ENCODE results near the gene SLCO1A2. TPM values are rescaled to one million over a fixed set of nuclear protein-coding genes. Genes with fewer than 3 reads are reported as not detected.
"Not testable (repeated sequence)": the region's sequence is repeated elsewhere in the genome, so short reads cannot be mapped to it uniquely, and the experiment has no call there.

The SLCO1A2 gene
- under 1 TPM in 3 of 7 donors, not detected in 4; 0.20 to 0.35 (median 0.33) TPM for total RNA-seq
- under 1 TPM in 1 of 2 donors, not detected in 1; 0.11 TPM for polyA plus RNA-seq
- long read RNA-seq, donor 1 = 0 reads
- long read RNA-seq, donor 2 = 0 reads
- long read RNA-seq, donor 3 = 0 reads

GRCh38 chr12:21334771-21335325, at the start of gene SLCO1A2:
Gene SLCO1A2 (minus strand): TSS chr12:21334917. CDS start chr12:21334647, 270 bp downstream.
- WGBS, 3 donors = 10 to 38% (median 11%) methylated on average over 3 of the region's 3 CpGs
- Histone ChIP-seq H3K36me3 (no peaks in the 10 kb centered on the region), H3K4me1 (ENCODE audit: insufficient read depth) (no peaks in the 10 kb centered on the region), H3K27me3 (no peaks in the 10 kb centered on the region), H3K4me3 (no peak within 1 kb of the TSS), H3K27ac (no peak within 1 kb of the TSS), H3K9me3 (no peaks in the 10 kb centered on the region)
- intact Hi-C loops (cut with DNase I) = no loop called here
- no peak for TF ChIP-seq CTCF (IDR thresholded peaks at IDR 0.05)
- TF ChIP-seq EP300 (IDR thresholded peaks at IDR 0.05) = no peak
- no peak for TF ChIP-seq POLR2A (IDR thresholded peaks at IDR 0.05)
- no peak for DNase-seq

GRCh38 chr12:21384261-21384660, 49.5 kb upstream of the SLCO1A2 start:
- H3K27me3 ChIP-seq = no peaks in the 10 kb centered on the region
- DNase-seq = no peak
- no peaks in the 10 kb centered on the region for H3K36me3 ChIP-seq
- H3K4me1 ChIP-seq (ENCODE audit: insufficient read depth) = no peaks in the 10 kb centered on the region
- no peak for TF ChIP-seq CTCF (IDR thresholded peaks at IDR 0.05)
- no peak for TF ChIP-seq POLR2A (IDR thresholded peaks at IDR 0.05)
- no peak for TF ChIP-seq EP300 (IDR thresholded peaks at IDR 0.05)
- intact Hi-C loops (cut with DNase I) = no loop called here
- 81 to 87% (median 82%) methylated on average over 2 of the region's 2 CpGs for WGBS, 3 donors
- no peak overlapping the region for H3K4me3 ChIP-seq
- H3K9me3 ChIP-seq = no peaks in the 10 kb centered on the region
- H3K27ac ChIP-seq = no peak overlapping the region

- WGBS, 3 donors = 86 to 95% (median 89%) methylated on average over 5 of the region's 5 CpGs
- H3K27me3 ChIP-seq; H3K36me3 ChIP-seq; H3K27ac ChIP-seq; intact Hi-C loops (cut with DNase I); H3K4me1 ChIP-seq (ENCODE audit: insufficient read depth); H3K9me3 ChIP-seq; H3K4me3 ChIP-seq; DNase-seq: not testable (repeated sequence)
These were observed 46.6 kb upstream of the SLCO1A2 start for GRCh38 chr12:21381320-21381719.

GRCh38 chr12:21379218-21379617, 44.5 kb upstream of the SLCO1A2 start:
- WGBS, 3 donors = 78 to 80% (median 80%) methylated on average over 3 of the region's 3 CpGs
- intact Hi-C loops (cut with DNase I) = no loop called here

More at GRCh38 chr12:21379218-21379617, 44.5 kb upstream of the SLCO1A2 start:
- H3K9me3 ChIP-seq = no peaks in the 10 kb centered on the region
- DNase-seq = no peak
- no peak overlapping the region for H3K27ac ChIP-seq
- no peaks in the 10 kb centered on the region for H3K4me1 ChIP-seq (ENCODE audit: insufficient read depth)
- TF ChIP-seq EP300 (IDR thresholded peaks at IDR 0.05) (no peak), POLR2A (IDR thresholded peaks at IDR 0.05) (no peak), CTCF (IDR thresholded peaks at IDR 0.05) (no peak)
- H3K27me3 ChIP-seq = no peaks in the 10 kb centered on the region
- H3K36me3 ChIP-seq = no peaks in the 10 kb centered on the region
- H3K4me3 ChIP-seq = no peak overlapping the region

All from ovary (tissue), 10 donors.